Amniotic epithelial cell (primary cell): Measurements from ENCODE around the gene LYG1.

Experiments
- DNase-seq: peaks from one replicate; pipeline ENCODE4 v3.0.0-alpha.2; 2010; ENCODE audit warnings: low read depth

The LYG1 gene

DNA sequence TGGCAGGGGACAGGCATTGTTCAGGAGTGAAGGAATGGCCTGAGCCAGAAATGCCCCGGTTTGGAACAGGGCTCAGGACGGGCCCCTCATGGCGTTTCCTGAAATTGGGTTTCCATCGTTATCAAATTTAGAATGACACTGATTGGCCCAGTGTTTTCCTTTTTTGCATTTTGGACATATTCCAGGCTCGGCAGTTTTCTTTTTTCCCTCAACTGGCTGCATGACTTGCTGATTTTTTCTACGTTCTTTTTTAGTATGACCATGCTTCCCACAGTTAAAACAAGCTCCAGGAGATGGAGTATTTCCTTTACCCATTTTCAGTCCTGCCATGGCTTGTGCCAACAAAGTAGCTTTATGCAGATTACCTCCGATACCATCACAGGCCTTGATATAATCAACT lies 25.1 kb downstream of the LYG1 start:
- DNase-seq, result no peak

DNA sequence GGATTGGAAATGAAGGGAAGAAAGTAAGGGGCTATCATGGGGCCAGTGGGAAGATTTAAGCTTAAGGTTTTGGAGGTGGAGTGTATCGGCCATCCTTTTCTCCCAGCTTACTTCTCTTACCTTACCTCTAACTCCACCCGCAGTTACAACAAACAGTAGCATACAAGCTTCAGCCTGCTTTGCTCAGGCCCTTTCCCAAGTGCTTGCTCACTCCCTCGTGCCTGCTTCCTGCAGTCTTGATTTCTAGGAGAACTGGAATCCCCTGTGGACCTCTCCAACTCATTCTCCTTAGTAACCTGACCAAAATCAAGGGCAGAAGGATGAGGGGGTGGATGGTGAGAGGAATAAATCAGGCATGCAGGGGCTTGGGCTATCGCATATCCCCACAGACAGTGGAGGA lies 39.8 kb downstream of the LYG1 start:
- no peak for DNase-seq

DNA sequence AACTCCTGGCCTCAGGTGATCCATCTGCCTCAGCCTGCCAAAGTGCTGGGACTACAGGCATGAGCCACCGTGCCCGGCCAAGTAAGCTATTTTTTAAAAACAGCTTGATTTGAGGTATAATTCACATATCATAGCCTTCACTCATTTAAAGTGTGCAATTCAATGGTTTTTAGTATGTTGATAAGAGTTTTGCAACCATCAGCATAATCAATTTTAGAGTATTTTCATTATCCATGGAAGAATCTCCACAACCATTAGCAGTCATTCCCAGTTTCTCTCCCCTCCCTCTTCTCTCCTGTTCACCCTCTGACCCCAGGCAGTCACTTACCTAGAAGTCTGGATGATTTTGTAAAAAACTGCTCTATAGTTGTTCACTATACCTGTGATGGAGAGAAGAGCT lies 40.8 kb downstream of the LYG1 start:
- no peak for DNase-seq

DNA sequence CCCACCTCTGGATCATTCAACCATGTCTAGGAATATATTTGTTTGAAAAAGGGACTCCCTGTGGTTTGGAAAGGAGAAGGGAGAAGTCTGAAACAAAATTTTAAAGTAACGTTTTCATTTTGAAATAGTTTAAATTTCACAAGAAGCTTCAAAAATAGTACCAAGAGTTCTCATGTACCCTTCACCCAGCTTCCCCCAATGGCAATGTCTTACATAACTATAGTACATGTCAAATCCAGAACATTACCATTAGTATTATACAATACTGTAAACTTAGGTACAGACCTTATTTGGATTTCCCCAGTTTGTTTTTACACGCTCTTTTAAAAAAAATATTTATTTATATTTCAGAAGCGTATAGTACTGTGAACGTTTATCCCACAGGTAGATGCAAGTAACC lies 41.5 kb downstream of the LYG1 start:
- DNase-seq, result no peak

DNA sequence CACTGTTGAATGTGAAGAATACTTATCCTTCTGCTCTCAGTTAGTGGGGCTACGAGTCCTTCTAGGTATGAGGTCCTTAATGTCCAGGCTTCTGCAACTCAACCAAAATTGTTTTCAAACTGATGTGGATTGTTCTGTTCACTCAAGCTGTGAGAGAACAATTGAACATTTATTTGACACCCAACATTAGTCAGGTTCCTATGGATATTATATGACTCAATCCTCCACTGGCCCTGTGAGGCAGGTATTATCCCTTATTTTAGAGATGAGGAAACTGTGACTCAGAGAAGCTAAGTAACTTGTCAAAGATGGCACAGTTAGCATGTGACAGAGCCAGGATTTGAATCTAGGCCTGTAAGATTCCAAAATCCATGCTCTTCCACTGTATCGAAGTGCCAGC lies 44.3 kb downstream of the LYG1 start:
- DNase-seq, result no peak

DNA sequence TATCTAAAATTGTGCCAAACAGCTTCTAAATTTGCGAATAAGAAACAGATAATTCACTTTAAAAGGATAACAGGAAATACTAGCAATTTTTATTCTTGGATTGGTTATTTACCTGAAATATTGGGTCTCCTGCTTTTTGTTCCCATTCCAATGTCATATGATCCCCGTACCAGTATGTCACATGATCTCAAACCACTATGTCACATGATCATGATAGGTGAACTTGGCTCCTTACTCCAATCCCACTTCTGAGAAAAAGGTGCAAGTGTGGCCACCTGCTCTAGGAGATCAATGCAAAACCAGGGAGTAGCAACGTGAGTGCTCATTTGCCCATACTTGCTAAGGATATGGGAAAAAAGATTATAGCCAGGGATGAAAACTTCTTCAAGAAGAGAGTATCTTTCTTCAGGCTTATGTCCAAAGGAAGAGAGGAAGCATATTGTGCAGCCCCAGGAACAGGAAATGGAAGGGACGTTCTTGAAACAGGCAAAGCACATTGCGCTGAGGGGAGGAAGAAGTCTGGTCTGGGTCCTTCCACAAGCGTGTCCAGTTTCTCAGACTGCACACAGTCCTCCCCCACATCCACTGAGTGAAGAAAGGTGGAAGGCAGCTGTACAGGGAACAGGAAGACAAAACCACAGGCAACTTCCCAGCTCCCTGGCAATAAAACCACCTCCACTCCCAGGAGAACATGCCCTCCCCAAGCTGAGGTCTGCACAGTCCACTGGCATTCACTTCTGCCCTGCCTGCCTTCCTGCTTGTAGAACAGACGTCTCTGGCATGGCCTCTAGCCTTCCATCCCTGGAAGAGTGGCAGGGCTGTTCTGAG lies 45.3 kb downstream of the LYG1 start, which contains the start of gene LYG2:
Gene LYG2 (minus strand): TSS at position 176 of the 828 bp plus-strand sequence. CDS start 1,406 bp downstream, outside the sequence.
- no peak for DNase-seq

DNA sequence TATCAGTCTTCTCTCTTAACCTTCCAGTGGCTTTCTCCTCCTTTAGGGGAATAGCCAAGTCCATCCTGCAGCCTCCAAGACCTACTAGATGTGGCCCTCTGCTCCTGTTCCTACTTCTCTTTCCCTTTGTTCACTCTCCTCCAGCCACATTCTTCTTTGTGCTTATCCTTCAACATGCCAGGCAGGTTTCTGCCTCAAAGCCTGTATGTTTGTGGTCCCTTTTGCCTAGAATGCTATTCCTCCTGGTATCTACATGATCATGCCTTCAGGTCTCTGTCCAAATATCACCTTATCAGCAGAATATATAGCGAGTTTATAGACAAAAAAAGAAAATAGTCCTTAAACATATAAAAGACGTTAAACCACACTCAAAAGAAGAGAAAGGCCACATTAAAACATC lies 51.0 kb downstream of the LYG1 start:
- no peak for DNase-seq

DNA sequence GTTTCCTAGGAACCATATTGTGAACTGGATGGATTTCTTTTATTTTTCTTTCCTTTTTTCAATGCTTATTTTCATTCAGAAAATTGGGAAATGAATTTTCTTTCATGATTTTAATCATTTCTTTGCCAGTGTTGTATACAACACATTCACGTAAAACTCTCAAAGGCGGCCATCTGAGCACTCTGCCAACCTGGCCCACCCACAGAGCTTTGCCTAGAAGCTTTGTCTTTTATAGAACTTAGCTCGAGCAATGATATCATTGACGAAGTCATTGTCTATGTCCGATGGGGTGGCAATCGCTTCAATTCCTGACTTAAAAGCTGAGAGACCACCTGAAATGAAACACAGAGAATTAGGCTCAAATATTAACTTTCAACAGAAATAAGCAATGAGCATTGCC lies 58.8 kb downstream of the LYG1 start:
- DNase-seq, result no peak

DNA sequence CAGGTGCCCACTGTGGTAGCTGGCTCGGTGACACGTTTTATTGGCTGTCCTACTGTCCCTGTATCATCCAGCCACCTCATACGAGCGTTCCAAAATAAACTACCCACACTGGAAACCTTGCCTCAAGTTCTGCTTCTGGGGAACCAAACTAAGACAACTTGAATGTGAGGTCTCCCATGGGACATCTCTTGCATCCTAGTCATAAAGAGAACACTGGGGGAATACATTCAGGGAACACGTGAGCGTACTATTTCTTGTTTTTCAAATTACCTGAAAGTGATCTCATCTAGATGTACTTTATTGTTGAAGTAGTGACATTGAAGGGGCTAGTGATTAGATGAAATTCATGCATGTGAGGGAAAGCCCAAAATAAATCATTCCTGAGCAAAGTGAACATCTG lies 60.6 kb downstream of the LYG1 start:
- no peak for DNase-seq

DNA sequence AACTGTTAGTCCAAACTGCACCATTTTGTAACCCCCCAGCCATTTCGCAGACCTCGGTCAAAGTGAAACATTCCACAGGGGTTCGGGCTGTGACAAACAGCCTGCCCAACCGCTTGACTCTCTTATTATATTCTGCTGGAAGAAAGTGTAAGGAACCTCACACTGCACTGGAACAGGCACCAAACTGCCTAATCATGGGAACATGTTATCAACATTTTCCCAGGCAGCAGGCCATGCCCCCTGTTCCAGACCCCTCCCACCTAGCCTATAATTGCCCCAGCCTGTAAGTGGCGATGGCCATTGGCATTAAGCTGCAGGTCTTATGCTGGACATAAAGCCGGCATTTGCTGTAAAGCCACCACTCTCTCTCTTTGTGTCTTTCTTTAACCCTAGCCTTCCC lies 62.4 kb downstream of the LYG1 start:
- DNase-seq, result no peak
